Heart left ventricle (tissue), 16 donors: ENCODE results near the gene RNF180. TPM values are rescaled to one million over a fixed set of nuclear protein-coding genes. Genes with fewer than 3 reads are reported as not detected.

Experiments
- ATAC-seq, 4 donors: fragments of 200-7000 bp; cut with Tn5 transposase; one replicate each; pipeline ENCODE4 v1.9.1; 2020 to 2022; ENCODE audit warnings: moderate library complexity in 4 of 4, mild to moderate bottlenecking in 3 of 4, moderate number of reproducible peaks in 1 of 4
- DNase-seq, 5 donors: peaks; one replicate each; pipeline ENCODE4 v3.0.0-alpha.2; 2020
- H3K27ac ChIP-seq, 12 donors: fragments of 200-600 bp; sonication (generic) in 4 of 12; one replicate each; pipeline versions ENCODE4 v1.5.0 to v1.8.0; 2016 to 2022; ENCODE audit warnings: mild to moderate bottlenecking in 2 of 12
- H3K27me3 ChIP-seq, 9 donors: fragments of 200-600 bp; sonication (generic) in 2 of 9; one replicate each; pipeline versions ENCODE4 v1.5.1 to v1.8.0; 2016 to 2022; ENCODE audit warnings: mild to moderate bottlenecking in 3 of 9
- H3K36me3 ChIP-seq, 9 donors: fragments of 200-600 bp; sonication (generic) in 2 of 9; one replicate each; pipeline versions ENCODE4 v1.5.0 to v1.8.0; 2018 to 2022; ENCODE audit warnings: mild to moderate bottlenecking in 2 of 9
- H3K4me1 ChIP-seq, 12 donors: fragments of 200-600 bp; sonication (generic) in 4 of 12; one replicate each; pipeline versions ENCODE4 v1.5.0 to v1.8.0; 2016 to 2022; ENCODE audit warnings: mild to moderate bottlenecking in 3 of 12
- H3K4me3 ChIP-seq, 12 donors: fragments of 200-600 bp; sonication (generic) in 4 of 12; one replicate each; pipeline versions ENCODE4 v1.5.0 to v1.8.0; 2017 to 2022; ENCODE audit warnings: mild to moderate bottlenecking in 9 of 12, moderate library complexity in 4 of 12
- H3K9me3 ChIP-seq, 12 donors: fragments of 200-600 bp; sonication (generic) in 4 of 12; one replicate each; pipeline versions ENCODE4 v1.5.0 to v1.8.0; 2016 to 2022; ENCODE audit warnings: mild to moderate bottlenecking in 1 of 12
- CTCF ChIP-seq, 12 donors: fragments of 200-600 bp; sonication (generic) in 4 of 12; IDR thresholded peaks; one replicate each; pipeline versions ENCODE4 v1.5.0 to v1.8.0; 2018 to 2022; ENCODE audit warnings: antibody characterized with exemption in 12 of 12, mild to moderate bottlenecking in 5 of 12
- POLR2A ChIP-seq, 2 donors: fragments of 450-650 bp; IDR thresholded peaks; one replicate each; pipeline ENCODE4 v1.6.1; 2017; ENCODE audit warnings: antibody characterized with exemption in 2 of 2, mild to moderate bottlenecking in 2 of 2, moderate library complexity in 2 of 2
- WGBS, 4 donors: extraction: QIAGEN DNeasy Blood & Tissue Kit in 2 of 4; methylation state at CpG; one replicate each; pipeline versions ENCODE4 v1.1.5 to v1.1.7; 2013 to 2018; 5-methylcytosine and 5-hydroxymethylcytosine counted together
- intact Hi-C, 10 donors: fragments of 100-400 bp; cut with DNase I; formaldehyde crosslinking; loops; one replicate each; pipeline versions ENCODE4 v1.11.1 to v1.14.2; 2022
- polyA plus RNA-seq, 2 donors: library from polyadenylated mRNA; stranded (reverse); fragments of 200-250 nt; gene quantifications; one replicate each; pipeline ENCODE4 v1.2.3, GENCODE V29; 2013
- total RNA-seq, 9 donors: library from RNA; depleted of rRNA in 2 of 9; stranded (reverse); fragments of >200 nt in 2 of 9; fragmentation: NEBNext Ultra II Directional in 3 of 9; extraction: Animal tissue kit (Norgen Biotek cat#: 25700) in 3 of 9; gene quantifications; one replicate each; pipeline versions ENCODE4 v1.1.0 to v1.2.4, GENCODE V29; 2016 to 2023
- donor health status: ischemic (EF 13 %, LVEDD 7.1; RV severe dilation, severe dysfunction).
- donor health status: healthy with polysubstance abuse.
- donor health status: DM: no; HTN: yes; CAD: no.
- donor health status: DM: no; HTN: no; CAD: no.
- donor health status: ischemic (EF 25% LVEDD 6.9; RV normal size, moderate dysfunction).
- donor health status: ischemic (EF 25% LVEDD 5.7; RV mildly dilated, moderate dysfunction).
- donor health status: healthy.
- donor health status: DM: yes; HTN: yes; CAD: no.
- donor health status: ischemic (EF 35%, LVEDD 5.7; RV mildly dilated, moderate dysfunction).
- donor health status: nonischemic (EF 11% LVEDD 7.7; RV severe dilation, severe dysfunction).
- donor health status: DM: yes; HTN: yes; CAD: no.
- donor health status: PGD.
- donor health status: ischemic (EF 29% LVEDD 5.4; RV normal size, mild dysfunction).
- donor health status: nonischemic (EF 23%, LVEDD 6.1; RV moderate dilation, normal function).

The RNF180 gene
- total and polyA plus RNA-seq, 11 donors, result 2.1 to 20.4 (median 12.9) TPM

- peak in 2 of 4 donors; percentile 55 to 75 for ATAC-seq
- intact Hi-C loops, result loop anchor here in 3 of 10 donors (2.0 to 10.0 kb wide), 3 partner anchors 64 to 139 kb away; no protein-coding TSS in a partner anchor
- H3K4me3 ChIP-seq, result no peak overlapping the region
- no peak for DNase-seq
- H3K9me3 ChIP-seq, result no peaks in the 10 kb centered on the region
- H3K36me3 ChIP-seq, result peaks cover 0 to 13% (median 0%) of the 10 kb centered on the region in 9 donors
- no peak for TF ChIP-seq CTCF (IDR thresholded peaks at IDR 0.05)
- TF ChIP-seq POLR2A (IDR thresholded peaks at IDR 0.05), result no peak
- no peaks in the 10 kb centered on the region for H3K27me3 ChIP-seq
- no peak overlapping the region for H3K27ac ChIP-seq
- H3K4me1 ChIP-seq, result peaks cover 0 to 20% (median 1%) of the 10 kb centered on the region in 12 donors
Measured at GRCh38 chr5:64210866-64211265, 45.2 kb downstream of the RNF180 start.

- intact Hi-C loops, result loop anchor here in 3 of 10 donors (2.0 to 10.0 kb wide), 3 partner anchors 64 to 141 kb away; no protein-coding TSS in a partner anchor
Measured at GRCh38 chr5:64213011-64213410, 47.4 kb downstream of the RNF180 start.

GRCh38 chr5:64213531-64213930 lies 47.9 kb downstream of the RNF180 start:
- H3K36me3 ChIP-seq, result peaks cover 0 to 17% (median 0%) of the 10 kb centered on the region in 9 donors
- 40 to 47% (median 45%) methylated on average over 5 of the region's 5 CpGs for WGBS, 4 donors
- no peak overlapping the region for H3K4me3 ChIP-seq
- ATAC-seq, result no peak
- H3K27ac ChIP-seq, result no peak overlapping the region
- intact Hi-C loops, result loop anchor here in 3 of 10 donors (2.0 to 10.0 kb wide), 3 partner anchors 65 to 141 kb away; no protein-coding TSS in a partner anchor
- no peaks in the 10 kb centered on the region for H3K27me3 ChIP-seq
- no peak for DNase-seq
- no peaks in the 10 kb centered on the region for H3K9me3 ChIP-seq
- peaks cover 0 to 20% (median 0%) of the 10 kb centered on the region in 12 donors for H3K4me1 ChIP-seq
- no peak for TF ChIP-seq CTCF (IDR thresholded peaks at IDR 0.05)

More at GRCh38 chr5:64213011-64213410, 47.4 kb downstream of the RNF180 start:
- TF ChIP-seq CTCF (IDR thresholded peaks at IDR 0.05), result no peak
- peaks cover 0 to 20% (median 0%) of the 10 kb centered on the region in 12 donors for H3K4me1 ChIP-seq
- DNase-seq (no peak), ATAC-seq (no peak)
- H3K27me3 ChIP-seq, result no peaks in the 10 kb centered on the region
- H3K36me3 ChIP-seq, result peaks cover 0 to 17% (median 0%) of the 10 kb centered on the region in 9 donors
- H3K27ac ChIP-seq, result no peak overlapping the region
- H3K4me3 ChIP-seq, result no peak overlapping the region
- 55 to 66% (median 59%) methylated on average over 2 of the region's 2 CpGs for WGBS, 4 donors
- H3K9me3 ChIP-seq, result no peaks in the 10 kb centered on the region

- WGBS, 4 donors, result 77 to 85% (median 83%) methylated on average over 3 of the region's 3 CpGs
Measured at GRCh38 chr5:64214132-64214531, 48.5 kb downstream of the RNF180 start.

More at GRCh38 chr5:64214132-64214531, 48.5 kb downstream of the RNF180 start:
- Histone ChIP-seq H3K36me3 (peaks cover 0 to 17% (median 0%) of the 10 kb centered on the region in 9 donors), H3K27ac (no peak overlapping the region), H3K9me3 (no peaks in the 10 kb centered on the region), H3K4me3 (no peak overlapping the region), H3K4me1 (peaks cover 0 to 20% (median 0%) of the 10 kb centered on the region in 12 donors), H3K27me3 (no peaks in the 10 kb centered on the region)
- no peak for TF ChIP-seq CTCF (IDR thresholded peaks at IDR 0.05)
- no peak for TF ChIP-seq POLR2A (IDR thresholded peaks at IDR 0.05)
- ATAC-seq (no peak), DNase-seq (no peak)
- intact Hi-C loops, result loop anchor here in 2 of 10 donors (5.0 to 10.0 kb wide), 2 partner anchors 139 to 142 kb away; no protein-coding TSS in a partner anchor
